Trophoblast cell (in vitro differentiated cells and primary cell): ENCODE measurements around the gene PFDN2.
A peak's percentile ranks its signal among the peaks of the same experiment; 100 is the strongest.

ENCODE experiments used
- DNase-seq, 2 donors: peaks; one replicate each; pipeline ENCODE4 v3.0.0-alpha.2; 2016
- H2AFZ ChIP-seq: 2 replicates; pipeline ENCODE4 v1.6.1; 2013; ENCODE audit warnings: low read length, moderate library complexity, mild to moderate bottlenecking; ENCODE audit not compliant: insufficient read depth, poor library complexity
- H2AK5ac ChIP-seq: 2 replicates; pipeline ENCODE4 v1.6.1; 2013; ENCODE audit warnings: mild to moderate bottlenecking, low read length
- H2BK120ac ChIP-seq: 2 replicates; pipeline ENCODE4 v1.6.1; 2013; ENCODE audit warnings: low read length, mild to moderate bottlenecking, moderate library complexity; ENCODE audit not compliant: insufficient read depth, poor library complexity
- H2BK12ac ChIP-seq: 2 replicates; pipeline ENCODE4 v1.6.1; 2013; ENCODE audit warnings: mild to moderate bottlenecking, low read length, moderate library complexity
- H2BK5ac ChIP-seq: 2 replicates; pipeline ENCODE4 v1.6.1; 2013; ENCODE audit warnings: low read length, low read depth, moderate library complexity, mild to moderate bottlenecking; ENCODE audit not compliant: poor library complexity
- H3K14ac ChIP-seq: 2 replicates; pipeline ENCODE4 v1.6.1; 2013; ENCODE audit warnings: mild to moderate bottlenecking, low read length
- H3K18ac ChIP-seq: 2 replicates; pipeline ENCODE4 v1.6.1; 2013; ENCODE audit warnings: mild to moderate bottlenecking, low read length
- H3K23ac ChIP-seq: 2 replicates; pipeline ENCODE4 v1.6.1; 2013; ENCODE audit warnings: low read length
- H3K27ac ChIP-seq: 2 replicates; pipeline ENCODE4 v1.5.1; 2013; ENCODE audit warnings: low read depth, mild to moderate bottlenecking, inconsistent platforms, low read length, moderate library complexity
- H3K27me3 ChIP-seq: 2 replicates; pipeline ENCODE4 v1.6.1; 2013; ENCODE audit warnings: inconsistent platforms, mild to moderate bottlenecking, low read length, moderate library complexity; ENCODE audit not compliant: insufficient read depth
- H3K36me3 ChIP-seq, 2 experiments: 1 replicate in 1 of 2; 2 replicates in 1 of 2; pipeline ENCODE4 v1.6.1; 2013; ENCODE audit warnings: low read length in 2 of 2, mild to moderate bottlenecking in 2 of 2, moderate library complexity in 1 of 2; ENCODE audit not compliant: insufficient read depth in 2 of 2, control insufficient read depth in 1 of 2
- H3K4ac ChIP-seq: 2 replicates; pipeline ENCODE4 v1.6.1; 2013; ENCODE audit warnings: low read depth, mild to moderate bottlenecking, low read length, moderate library complexity
- H3K4me1 ChIP-seq, 2 experiments: 1 replicate in 1 of 2; 2 replicates in 1 of 2; pipeline ENCODE4 v1.6.1; 2013; ENCODE audit warnings: low read length in 2 of 2, mild to moderate bottlenecking in 2 of 2, moderate library complexity in 1 of 2; ENCODE audit not compliant: insufficient read depth in 2 of 2, control insufficient read depth in 1 of 2
- H3K4me2 ChIP-seq: 2 replicates; pipeline ENCODE4 v1.6.1; 2013; ENCODE audit warnings: inconsistent platforms, mild to moderate bottlenecking, low read length, moderate library complexity
- H3K4me3 ChIP-seq: 2 replicates; pipeline ENCODE4 v1.5.1; 2013; ENCODE audit warnings: mild to moderate bottlenecking, low read depth, low read length, inconsistent platforms
- H3K79me1 ChIP-seq: one replicate; pipeline ENCODE4 v1.6.1; 2013; ENCODE audit warnings: low read length
- H3K79me2 ChIP-seq: 2 replicates; pipeline ENCODE4 v1.6.1; 2013; ENCODE audit warnings: low read length, mild to moderate bottlenecking; ENCODE audit not compliant: control insufficient read depth, insufficient read depth, poor library complexity
- H3K9ac ChIP-seq: 2 replicates; pipeline ENCODE4 v1.6.1; 2013; ENCODE audit warnings: mild to moderate bottlenecking, low read length
- H3K9me3 ChIP-seq: 2 replicates; pipeline ENCODE4 v1.6.1; 2013; ENCODE audit warnings: low read depth, mild to moderate bottlenecking, control low read depth, inconsistent platforms, low read length; ENCODE audit not compliant: insufficient read depth
- H4K12ac ChIP-seq: 2 replicates; pipeline ENCODE4 v1.6.1; 2013; ENCODE audit warnings: low read depth, mild to moderate bottlenecking, low read length, moderate library complexity
- H4K8ac ChIP-seq: 2 replicates; pipeline ENCODE4 v1.6.1; 2013; ENCODE audit warnings: low read depth, mild to moderate bottlenecking, low read length, moderate library complexity
- H4K91ac ChIP-seq: one replicate; pipeline ENCODE4 v1.6.1; 2013; ENCODE audit warnings: low read depth, mild to moderate bottlenecking, low read length, moderate library complexity
- WGBS: extraction: QIAGEN DNeasy Blood & Tissue Kit; methylation state at CpG from one replicate; pipeline ENCODE4 v1.1.7; 2013; ENCODE audit warnings: missing lambda C conversion rate; ENCODE audit not compliant: insufficient read length, insufficient coverage; ENCODE audit errors: extremely low coverage; 5-methylcytosine and 5-hydroxymethylcytosine counted together

PFDN2 gene

DNA sequence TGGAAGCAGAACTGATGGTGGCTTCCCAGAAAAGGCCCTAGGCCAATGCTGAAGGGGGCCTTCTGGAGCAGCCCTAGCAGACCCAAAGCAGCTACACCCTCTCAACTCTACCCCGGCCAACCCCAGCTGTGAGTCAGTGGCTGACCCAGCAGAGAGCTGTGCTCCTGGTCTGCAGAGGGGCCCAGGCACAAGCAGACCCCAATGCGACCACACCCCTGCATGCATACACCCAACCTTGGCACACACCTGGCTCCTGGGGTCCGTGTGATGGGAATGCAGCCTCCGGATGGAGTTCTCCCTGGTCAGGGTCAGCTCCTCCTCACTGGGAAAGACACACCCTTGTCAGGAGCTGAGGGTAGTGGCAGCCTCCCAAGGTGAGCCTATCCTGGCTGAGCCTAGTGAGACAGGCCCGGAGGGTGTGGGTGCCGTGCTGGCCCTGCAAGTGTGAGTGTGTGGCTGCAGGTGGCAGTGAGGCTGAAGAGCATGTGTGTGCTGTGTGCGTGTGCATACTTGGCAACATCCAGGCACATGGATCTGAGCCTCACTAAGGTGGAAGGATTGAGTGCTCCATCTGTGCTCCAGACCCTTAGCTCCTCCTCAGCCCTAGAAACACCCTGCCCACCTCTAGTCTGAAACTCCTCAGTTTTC, 44.2 kb downstream of the PFDN2 start:
- Histone ChIP-seq H3K4me3 (no peak overlapping the region), H3K23ac (no peak overlapping the region), H3K79me1 (peaks cover 12% of the 10 kb centered on the region), H2BK12ac (peak overlapping the region; percentile 50), H4K91ac (peak overlapping the region; percentile 74), H4K8ac (no peak overlapping the region), H4K12ac (no peak overlapping the region), H3K4ac (no peak overlapping the region), H3K36me3 (peaks cover 23 to 25% of the 10 kb centered on the region in 2 experiments), H3K4me1 (peaks cover 12 to 24% of the 10 kb centered on the region in 2 experiments), H3K27me3 (no peaks in the 10 kb centered on the region), H3K18ac (no peak overlapping the region), H3K4me2 (no peak overlapping the region), H2AFZ (no peak overlapping the region), H2AK5ac (peak overlapping the region; percentile 45), H3K79me2 (no peaks in the 10 kb centered on the region), H3K9me3 (peaks cover 2% of the 10 kb centered on the region), H2BK5ac (no peak overlapping the region), H3K27ac (no peak overlapping the region), H3K9ac (no peak overlapping the region), H3K14ac (peak overlapping the region; percentile 13), H2BK120ac (peak overlapping the region; percentile 39)
- peak; percentile 88 to 92 for DNase-seq
- WGBS: no CpG with 5 or more reads among the region's 7 CpGs

DNA sequence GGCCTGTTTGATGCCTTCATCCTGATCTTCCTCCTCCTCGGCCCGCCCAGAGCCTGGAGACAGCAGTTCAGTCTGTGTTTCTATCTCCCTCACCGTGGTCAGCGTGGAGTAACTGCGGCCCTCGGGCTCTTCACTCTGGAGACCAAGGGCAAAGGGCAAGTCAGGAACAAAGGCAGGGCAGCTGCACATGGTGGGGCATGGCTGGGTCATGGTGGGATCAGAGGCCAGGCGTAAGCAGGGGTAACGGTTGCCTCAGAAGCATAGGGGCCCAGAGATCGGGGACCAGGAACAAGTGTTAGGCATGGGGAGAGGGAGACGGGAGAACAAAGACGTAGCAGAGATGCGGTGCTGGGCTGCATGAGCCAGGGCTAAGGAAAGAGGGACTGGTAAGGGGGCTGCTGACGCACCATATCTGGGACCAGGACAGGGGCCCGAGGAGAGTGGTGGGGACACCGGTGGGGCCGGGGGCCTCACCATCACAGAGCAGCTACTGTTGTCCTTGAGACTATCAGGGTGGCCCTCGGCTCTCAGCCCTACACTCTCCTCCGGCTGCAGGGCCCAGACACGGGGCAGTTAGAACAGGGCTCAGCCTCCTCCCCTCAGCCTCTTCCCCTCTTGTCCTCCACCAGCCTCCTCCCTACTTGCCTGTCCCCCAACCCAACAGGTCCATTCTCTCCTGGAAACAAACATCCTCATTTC, 44.9 kb downstream of the PFDN2 start:
- Histone ChIP-seq H3K14ac (peak overlapping the region; percentile 27), H3K4me1 (peaks cover 12 to 24% of the 10 kb centered on the region in 2 experiments), H3K4ac (no peak overlapping the region)

GRCh38 chr1:161071886-161072371, 45.9 kb downstream of the PFDN2 start:
- H3K18ac ChIP-seq: no peak overlapping the region
- H3K14ac ChIP-seq: peak overlapping the region; percentile 6
- H3K79me1 ChIP-seq: peaks cover 12% of the 10 kb centered on the region
- H3K9ac ChIP-seq: no peak overlapping the region
- H3K27ac ChIP-seq: no peak overlapping the region
- peaks cover 18 to 20% of the 10 kb centered on the region in 2 experiments for H3K36me3 ChIP-seq
- H2BK5ac ChIP-seq: peak overlapping the region; percentile 0
- H2AFZ ChIP-seq: peak overlapping the region; percentile 27
- no peaks in the 10 kb centered on the region for H3K9me3 ChIP-seq
- DNase-seq: peak; percentile 93 to 94
- no peak overlapping the region for H4K12ac ChIP-seq
- H3K4me3 ChIP-seq: no peak overlapping the region
- H4K91ac ChIP-seq: peak overlapping the region; percentile 52
- H2BK12ac ChIP-seq: peak overlapping the region; percentile 80
- no peak overlapping the region for H3K23ac ChIP-seq
- H3K4ac ChIP-seq: peak overlapping the region; percentile 16
- peaks cover 12 to 24% of the 10 kb centered on the region in 2 experiments for H3K4me1 ChIP-seq
- no CpG with 5 or more reads among the region's 9 CpGs for WGBS
- no peak overlapping the region for H3K4me2 ChIP-seq
- no peaks in the 10 kb centered on the region for H3K79me2 ChIP-seq
- no peaks in the 10 kb centered on the region for H3K27me3 ChIP-seq
- H2AK5ac ChIP-seq: peak overlapping the region; percentile 75
- H4K8ac ChIP-seq: peak overlapping the region; percentile 48
- H2BK120ac ChIP-seq: peak overlapping the region; percentile 1

More for the DNA sequence above, 44.9 kb downstream of the PFDN2 start:
- Histone ChIP-seq H3K36me3 (peaks cover 23 to 25% of the 10 kb centered on the region in 2 experiments), H2AFZ (no peak overlapping the region), H3K9me3 (peaks cover 2% of the 10 kb centered on the region), H3K4me3 (no peak overlapping the region), H3K9ac (no peak overlapping the region), H3K27me3 (no peaks in the 10 kb centered on the region), H4K12ac (peak overlapping the region; percentile 1), H3K4me2 (no peak overlapping the region), H2BK12ac (peak overlapping the region; percentile 50), H3K18ac (peak overlapping the region; percentile 22), H4K91ac (peak overlapping the region; percentile 52), H3K23ac (no peak overlapping the region), H2BK120ac (peak overlapping the region; percentile 39), H2BK5ac (no peak overlapping the region), H2AK5ac (peak overlapping the region; percentile 45), H4K8ac (peak overlapping the region; percentile 25), H3K79me1 (peaks cover 12% of the 10 kb centered on the region), H3K79me2 (no peaks in the 10 kb centered on the region), H3K27ac (no peak overlapping the region)
- DNase-seq: no peak
- WGBS: no CpG with 5 or more reads among the region's 19 CpGs

- Histone ChIP-seq H3K4me1 (peaks cover 12 to 24% of the 10 kb centered on the region in 2 experiments), H3K4me2 (no peak overlapping the region), H2AFZ (no peak overlapping the region), H3K23ac (no peak overlapping the region), H3K27ac (peak overlapping the region; percentile 9), H3K9ac (no peak overlapping the region), H3K36me3 (peaks cover 16 to 20% of the 10 kb centered on the region in 2 experiments), H2BK5ac (peak overlapping the region; percentile 43), H3K14ac (no peak overlapping the region), H2BK12ac (no peak overlapping the region), H3K79me2 (no peaks in the 10 kb centered on the region), H3K27me3 (no peaks in the 10 kb centered on the region), H3K4me3 (no peak overlapping the region), H4K8ac (no peak overlapping the region), H3K18ac (no peak overlapping the region), H2BK120ac (no peak overlapping the region), H3K4ac (no peak overlapping the region), H4K12ac (no peak overlapping the region), H2AK5ac (no peak overlapping the region), H3K9me3 (no peaks in the 10 kb centered on the region), H3K79me1 (peaks cover 12% of the 10 kb centered on the region), H4K91ac (peak overlapping the region; percentile 68)
- no CpG with 5 or more reads among the region's 4 CpGs for WGBS
- DNase-seq: no peak
These were observed 47.1 kb downstream of the PFDN2 start for GRCh38 chr1:161070761-161071160.
